Prostate gland (tissue), 1 donor: ENCODE measurements around the gene CAMKMT.

Experiments used
- POLR2A ChIP-seq: fragments of 450-650 bp; IDR thresholded peaks from one replicate; pipeline ENCODE4 v1.6.1; 2016; ENCODE audit warnings: antibody characterized with exemption, mild to moderate bottlenecking
- POLR2AphosphoS5 ChIP-seq: sonication (generic); formaldehyde crosslinking; IDR thresholded peaks from one replicate; pipeline ENCODE4 v1.6.1; 2017; ENCODE audit warnings: antibody characterized with exemption

- TF ChIP-seq POLR2AphosphoS5 (no peak), POLR2A (no peak)
Observed at GRCh38 chr2:44628297-44628696, 266.6 kb downstream of the CAMKMT start.
